Keratinocyte (primary cell): ENCODE measurements around the gene RFC2. TPM values are rescaled to one million over a fixed set of nuclear protein-coding genes. Genes with fewer than 3 reads are reported as not detected.

Experiments
- DNase-seq: peaks from one replicate; pipeline ENCODE4 v3.0.0-alpha.2; 2011; ENCODE audit warnings: low read depth, missing footprints, low spot score
- FAIRE-seq: peaks from 2 replicates; lab custom pipeline; 2011; peaks lifted over from hg19 to GRCh38; lab: Jason Lieb, UNC
- H2AFZ ChIP-seq: 2 replicates; pipeline ENCODE4 v1.6.0; 2012; ENCODE audit warnings: low read length, control low read depth, inconsistent platforms; ENCODE audit not compliant: control insufficient read depth
- H3K27ac ChIP-seq: 2 replicates; pipeline ENCODE4 v1.5.1; 2011; ENCODE audit warnings: low read length; ENCODE audit not compliant: control insufficient read depth, insufficient read depth
- H3K27me3 ChIP-seq: 3 replicates; pipeline ENCODE4 v1.6.0; 2011; ENCODE audit warnings: low read length; ENCODE audit not compliant: control insufficient read depth, insufficient read depth; ENCODE audit errors: extremely low read depth
- H3K36me3 ChIP-seq, 2 experiments: 2 replicates in 1 of 2; 3 replicates in 1 of 2; pipeline ENCODE4 v1.5.1; 2011; ENCODE audit warnings: low read length in 2 of 2, mild to moderate bottlenecking in 1 of 2; ENCODE audit not compliant: control insufficient read depth in 2 of 2, insufficient read depth in 2 of 2; ENCODE audit errors: extremely low read depth in 1 of 2
- H3K4me1 ChIP-seq: 3 replicates; pipeline ENCODE4 v1.5.1; 2011; ENCODE audit warnings: low read length; ENCODE audit not compliant: control insufficient read depth, insufficient read depth; ENCODE audit errors: extremely low read depth
- H3K4me2 ChIP-seq: 3 replicates; pipeline ENCODE4 v1.6.0; 2011; ENCODE audit warnings: low read depth, low read length; ENCODE audit not compliant: control insufficient read depth, insufficient read depth; ENCODE audit errors: extremely low read depth
- H3K4me3 ChIP-seq, 3 experiments: fragments of 200-600 bp in 1 of 3; sonication (generic) in 1 of 3; 2 replicates in 2 of 3; 3 replicates in 1 of 3; pipeline ENCODE4 v1.5.1; 2011 to 2016; ENCODE audit warnings: low read length in 3 of 3, mild to moderate bottlenecking in 3 of 3, control low read depth in 2 of 3, inconsistent platforms in 1 of 3, low read depth in 1 of 3, mixed read lengths in 1 of 3, mixed run types in 1 of 3, moderate library complexity in 1 of 3; ENCODE audit not compliant: control insufficient read depth in 2 of 3, insufficient read depth in 2 of 3; ENCODE audit errors: extremely low read depth in 1 of 3
- H3K79me2 ChIP-seq: 2 replicates; pipeline ENCODE4 v1.6.0; 2012; ENCODE audit warnings: low read length; ENCODE audit not compliant: control insufficient read depth, insufficient read depth
- H3K9ac ChIP-seq: 3 replicates; pipeline ENCODE4 v1.6.0; 2011; ENCODE audit warnings: low read length; ENCODE audit not compliant: control insufficient read depth, insufficient read depth; ENCODE audit errors: extremely low read depth
- H3K9me1 ChIP-seq: 3 replicates; pipeline ENCODE4 v1.6.0; 2011; ENCODE audit warnings: low read length; ENCODE audit not compliant: control insufficient read depth, insufficient read depth; ENCODE audit errors: extremely low read depth
- H3K9me3 ChIP-seq: 2 replicates; pipeline ENCODE4 v1.5.1; 2012; ENCODE audit warnings: low read depth, low read length; ENCODE audit not compliant: control insufficient read depth
- H4K20me1 ChIP-seq: 3 replicates; pipeline ENCODE4 v1.6.0; 2011; ENCODE audit warnings: low read length; ENCODE audit not compliant: control insufficient read depth, insufficient read depth; ENCODE audit errors: extremely low read depth
- CTCF ChIP-seq, 3 experiments: IDR thresholded peaks in 1 of 3; conservative IDR thresholded peaks in 1 of 3; optimal IDR thresholded peaks in 1 of 3; 2 replicates in 2 of 3; 3 replicates in 1 of 3; pipeline versions ENCODE3 to v1.5.1; 2011; ENCODE audit warnings: low read length in 3 of 3, mild to moderate bottlenecking in 3 of 3, moderate library complexity in 2 of 3, control low read depth in 1 of 3, inconsistent platforms in 1 of 3; ENCODE audit not compliant: insufficient read depth in 2 of 3; ENCODE audit errors: extremely low read depth in 1 of 3
- EZH2 ChIP-seq: IDR thresholded peaks from one replicate; pipeline ENCODE4 v1.6.1; 2012; ENCODE audit warnings: inconsistent platforms, mild to moderate bottlenecking, low read length, moderate library complexity
- dilution Hi-C: fragments of 300-500 bp; cut with MboI; formaldehyde crosslinking; loops from one replicate; pipeline ENCODE4 v1.7.0; 2020; ENCODE audit warnings: low sequenced_read_pairs; ENCODE audit not compliant: extremely low pct_ligation_motif_present
- polyA plus RNA-seq, 5 experiments: library from polyadenylated mRNA; depleted of rRNA in 3 of 5; stranded (reverse) in 3 of 5; stranded (forward) in 1 of 5; unstranded in 1 of 5; fragments of >200 nt; gene quantifications; 1 replicate in 1 of 5; 2 replicates in 3 of 5; 3 replicates in 1 of 5; pipeline versions ENCODE4 v1.2.1 to v1.2.3, GENCODE V29; 2011 to 2012; ENCODE audit warnings: missing spikeins in 2 of 5, low read depth in 1 of 5, low replicate concordance in 1 of 5

The RFC2 gene
- polyA plus RNA-seq, 1 donor (not counting 4 experiments of a cell fraction or from before 2014, with no cell fraction given), result 24.7 TPM

- no peaks in the 10 kb centered on the region for H3K9me1 ChIP-seq
- no peaks in the 10 kb centered on the region for H3K79me2 ChIP-seq
- peaks cover 0 to 1% of the 10 kb centered on the region in 2 experiments for H3K36me3 ChIP-seq
- no peak overlapping the region for H3K9ac ChIP-seq
- H2AFZ ChIP-seq, result no peak overlapping the region
- H3K4me1 ChIP-seq, result no peaks in the 10 kb centered on the region
- H4K20me1 ChIP-seq, result no peaks in the 10 kb centered on the region
- H3K4me3 ChIP-seq, result no peak overlapping the region
- dilution Hi-C loops, result no loop called here
- H3K27ac ChIP-seq, result no peak overlapping the region
- no peaks in the 10 kb centered on the region for H3K9me3 ChIP-seq
- H3K4me2 ChIP-seq, result no peak overlapping the region
- TF ChIP-seq CTCF (optimal IDR thresholded peaks at IDR 0.05 in 1 of 3, IDR thresholded peaks at IDR 0.05 in 1 of 3, conservative IDR thresholded peaks at IDR 0.05 in 1 of 3; ENCODE audit: extremely low read depth in 1 of 3, insufficient read depth in 2 of 3, low read length in 3 of 3) (no peak), EZH2 (no peak)
- DNase-seq, result no peak
- FAIRE-seq, result no peak
- H3K27me3 ChIP-seq, result no peaks in the 10 kb centered on the region
Observed at GRCh38 chr7:74224511-74224832, 29.7 kb downstream of the RFC2 start.

- H3K9me3 ChIP-seq, result no peaks in the 10 kb centered on the region
- no peaks in the 10 kb centered on the region for H3K79me2 ChIP-seq
- no peaks in the 10 kb centered on the region for H3K9me1 ChIP-seq
- TF ChIP-seq EZH2, result no peak
- TF ChIP-seq CTCF (optimal IDR thresholded peaks at IDR 0.05 in 1 of 3, IDR thresholded peaks at IDR 0.05 in 1 of 3, conservative IDR thresholded peaks at IDR 0.05 in 1 of 3; ENCODE audit: extremely low read depth in 1 of 3, insufficient read depth in 2 of 3, low read length in 3 of 3), result no peak
- no peak overlapping the region for H3K9ac ChIP-seq
- no peak overlapping the region for H3K4me2 ChIP-seq
- no peak overlapping the region for H2AFZ ChIP-seq
- FAIRE-seq (no peak), DNase-seq (no peak)
- dilution Hi-C loops, result no loop called here
- H3K27ac ChIP-seq, result no peak overlapping the region
- no peak overlapping the region for H3K4me3 ChIP-seq
- no peaks in the 10 kb centered on the region for H3K4me1 ChIP-seq
- no peaks in the 10 kb centered on the region for H3K27me3 ChIP-seq
- no peaks in the 10 kb centered on the region for H4K20me1 ChIP-seq
- H3K36me3 ChIP-seq, result peaks cover 0 to 1% of the 10 kb centered on the region in 2 experiments
Observed at GRCh38 chr7:74223711-74224510, 30.3 kb downstream of the RFC2 start.
